Measurements from ENCODE around the gene SUGCT.

SUGCT gene

GRCh38 chr7:40483630-40484029 is 348.8 kb downstream of the SUGCT start:
- no peak for DNase-seq

DNA sequence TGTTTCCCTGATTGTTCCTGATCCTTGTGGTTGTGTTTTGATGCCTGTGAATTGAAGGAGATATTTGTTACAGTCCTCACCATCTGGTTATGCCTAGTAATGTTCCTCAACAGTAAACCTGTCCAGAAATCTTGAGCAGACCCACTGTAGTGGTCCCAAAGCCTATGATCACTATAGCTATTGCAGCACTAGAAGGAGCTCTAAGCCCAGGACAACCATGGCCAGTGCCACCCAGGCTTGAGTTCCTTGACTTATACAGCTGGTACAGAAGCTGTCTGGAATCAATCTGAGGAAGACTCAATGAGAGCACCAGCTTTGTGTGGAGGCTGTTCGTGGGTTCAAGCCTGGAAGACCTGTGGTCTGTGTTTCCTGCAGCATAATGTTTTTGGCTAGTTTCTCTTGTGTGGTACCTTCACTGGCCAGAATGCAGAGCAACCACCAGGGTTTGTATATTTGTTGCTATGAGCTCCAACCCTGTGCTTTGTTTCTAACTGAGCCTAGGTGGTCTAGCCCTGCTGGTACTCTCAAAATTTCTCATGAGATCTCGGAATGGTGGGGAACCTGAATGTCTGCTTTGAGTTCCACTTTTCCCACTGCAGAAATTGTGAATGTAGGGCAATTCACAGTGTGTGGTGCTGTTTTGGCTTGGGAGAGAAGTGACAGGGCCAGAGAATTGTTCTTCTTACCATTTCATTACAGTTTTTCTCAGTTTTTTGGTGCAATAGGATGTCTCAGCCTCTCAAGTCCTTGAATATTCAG is 355.2 kb downstream of the SUGCT start:
- no peak for DNase-seq

DNA sequence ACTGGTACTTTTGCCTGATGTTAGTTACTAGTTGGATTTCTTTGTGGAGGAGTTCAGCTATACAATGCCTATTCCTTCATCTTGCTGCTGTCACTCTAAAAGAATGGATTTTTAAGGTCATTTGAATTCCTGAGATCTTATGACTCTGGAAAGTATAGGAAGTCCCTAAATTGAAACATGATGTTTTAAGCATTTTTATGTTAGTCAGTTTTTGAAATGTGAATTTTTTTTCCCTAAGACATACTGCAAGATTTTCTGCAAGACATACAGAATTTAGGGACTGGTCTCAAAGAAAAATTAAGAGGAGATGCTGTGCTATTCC is 355.8 kb downstream of the SUGCT start:
- no peak for DNase-seq

DNA sequence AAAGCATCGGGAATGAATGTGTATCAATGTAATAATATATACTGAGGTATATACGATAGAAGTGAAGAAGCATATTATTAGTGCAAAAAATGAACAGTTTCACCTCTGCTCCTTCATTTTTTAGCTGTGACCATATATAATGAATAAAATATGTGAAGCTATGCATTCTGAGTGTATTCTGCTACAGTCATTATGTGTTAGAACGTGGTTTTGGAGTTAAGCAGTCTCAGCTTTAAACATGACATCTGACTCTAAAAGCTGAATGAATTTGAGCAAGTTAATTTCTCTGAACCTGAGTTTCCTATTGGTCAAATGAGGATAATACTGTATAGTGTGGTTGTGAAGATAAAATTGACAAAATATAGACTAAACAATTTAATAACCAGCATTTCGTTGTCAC is 358.1 kb downstream of the SUGCT start:
- no peak for DNase-seq

DNA sequence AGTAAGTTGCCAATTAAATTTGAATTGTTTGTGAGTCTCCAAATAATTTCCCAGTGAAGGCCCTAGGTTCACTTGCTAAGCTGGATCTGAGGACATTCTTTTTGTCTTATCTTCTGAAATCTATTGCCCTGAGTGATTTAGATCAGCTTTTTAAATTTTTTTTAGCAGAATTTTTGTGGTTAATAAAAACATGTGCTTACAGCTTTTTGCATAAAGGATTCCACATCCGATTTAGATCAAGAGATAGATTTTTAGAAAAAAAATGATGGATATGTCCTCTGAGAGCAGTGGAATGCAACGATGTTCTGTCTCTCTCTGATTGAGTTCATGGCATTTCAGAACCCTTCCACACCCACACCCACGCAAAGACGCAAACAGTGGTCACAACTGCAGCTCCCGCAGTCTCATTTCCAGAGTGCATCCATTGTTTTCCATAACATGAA is 358.8 kb downstream of the SUGCT start:
- no peak for DNase-seq

DNA sequence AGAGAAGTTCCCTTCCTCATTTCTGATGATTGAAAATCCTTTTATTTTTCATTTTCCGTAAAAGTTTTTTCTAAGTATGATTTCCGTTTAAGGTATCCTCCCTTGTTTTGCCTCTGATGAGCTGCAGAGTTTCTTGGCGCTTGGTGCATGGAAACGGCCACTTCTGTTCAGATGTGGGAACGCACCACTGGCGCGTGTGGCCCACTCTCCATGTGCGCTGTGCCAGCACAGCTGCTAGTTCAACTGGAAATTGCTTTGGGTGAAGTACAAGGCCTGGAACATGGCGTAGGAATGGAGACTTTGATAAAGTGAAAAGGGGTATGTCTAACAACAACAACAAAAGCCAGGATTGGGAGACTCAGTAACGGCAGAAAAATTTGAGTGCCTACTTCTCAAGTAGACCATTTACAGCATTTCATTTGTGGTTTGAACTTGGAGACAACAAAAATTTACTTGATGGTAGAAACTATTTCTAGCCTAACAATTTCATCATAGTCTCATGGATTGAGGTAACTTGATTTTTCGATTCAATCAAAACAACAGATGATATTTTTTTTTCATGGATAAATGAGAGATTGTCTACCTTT is 364.2 kb downstream of the SUGCT start:
- DNase-seq = no peak

GRCh38 chr7:40499718-40500117 is 364.9 kb downstream of the SUGCT start:
- DNase-seq = no peak

DNA sequence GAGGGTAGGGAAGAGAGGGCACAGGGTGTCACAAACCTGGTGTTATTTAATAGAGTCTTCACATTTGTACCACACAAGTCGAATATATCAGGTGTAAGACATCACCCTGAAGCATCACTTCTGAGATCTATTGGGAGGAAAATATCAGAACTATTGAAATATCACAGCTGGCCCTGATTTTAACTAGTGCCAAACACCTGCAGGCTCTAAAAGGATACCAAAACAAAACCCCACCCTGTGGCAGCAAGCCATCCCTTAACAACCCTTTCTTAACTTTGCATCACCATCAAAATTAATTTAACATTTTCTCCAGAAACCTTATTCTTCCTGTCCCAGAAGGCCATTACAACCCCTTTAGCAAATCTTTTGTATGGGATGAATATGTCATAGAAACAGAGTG is 365.4 kb downstream of the SUGCT start:
- no peak for DNase-seq

DNA sequence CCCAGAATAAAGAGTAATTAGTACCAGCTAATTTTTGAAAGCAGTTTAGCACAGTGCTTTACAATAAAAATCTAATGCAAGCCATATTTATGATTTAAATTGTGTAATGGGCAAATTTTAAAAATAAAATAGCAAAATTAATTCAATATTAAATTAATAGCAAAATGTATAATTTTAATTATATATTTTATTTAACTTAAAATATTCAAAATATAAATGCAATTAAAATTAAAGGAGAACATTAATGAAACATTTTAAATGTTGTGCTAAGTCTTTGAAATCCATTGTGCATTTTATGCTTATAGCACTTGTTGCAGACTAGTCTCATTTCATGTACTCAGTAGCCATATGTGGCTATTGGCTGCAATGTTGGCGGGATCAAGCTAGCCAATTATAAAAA is 367.6 kb downstream of the SUGCT start:
- DNase-seq = no peak

GRCh38 chr7:40506158-40506557 is 371.4 kb downstream of the SUGCT start:
- no peak for DNase-seq

- no peak for DNase-seq
Observed at GRCh38 chr7:40507166-40507565, 372.4 kb downstream of the SUGCT start.

DNA sequence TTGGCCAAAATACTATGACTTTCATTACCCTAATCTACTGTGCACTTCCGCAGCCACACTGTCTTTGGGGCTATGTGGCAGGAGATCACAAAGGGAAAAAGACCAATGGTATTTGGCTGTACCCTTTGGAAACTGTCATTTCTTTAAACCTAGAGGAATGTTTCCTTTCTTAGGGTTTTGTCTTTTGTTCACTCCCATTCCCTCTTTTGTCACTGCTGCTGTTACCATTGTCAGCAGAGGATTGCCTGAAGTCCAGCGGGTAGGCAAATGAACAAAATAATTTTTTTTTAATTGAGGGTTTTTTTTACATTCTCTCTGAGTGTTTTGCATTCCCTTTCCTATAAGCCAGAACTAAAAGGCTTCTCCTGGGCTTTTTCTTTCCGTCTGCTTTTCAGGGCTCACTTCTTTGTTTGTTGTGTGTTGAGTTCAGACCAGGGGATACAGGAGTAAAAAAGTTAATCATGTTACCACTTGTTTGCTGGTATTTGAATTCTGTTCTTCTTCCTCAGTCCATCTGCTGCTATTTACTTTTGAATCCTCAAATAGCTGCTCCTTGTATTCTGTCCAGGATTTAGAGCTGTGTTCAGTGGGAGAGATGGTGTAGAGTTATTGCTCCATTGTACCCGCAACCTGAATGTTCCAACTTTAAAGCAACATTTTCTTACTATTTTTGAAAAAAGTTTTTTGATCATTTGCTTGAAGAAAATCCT is 374.6 kb downstream of the SUGCT start:
- no peak for DNase-seq

GRCh38 chr7:40516376-40516775 is 381.6 kb downstream of the SUGCT start:
- DNase-seq = no peak

DNA sequence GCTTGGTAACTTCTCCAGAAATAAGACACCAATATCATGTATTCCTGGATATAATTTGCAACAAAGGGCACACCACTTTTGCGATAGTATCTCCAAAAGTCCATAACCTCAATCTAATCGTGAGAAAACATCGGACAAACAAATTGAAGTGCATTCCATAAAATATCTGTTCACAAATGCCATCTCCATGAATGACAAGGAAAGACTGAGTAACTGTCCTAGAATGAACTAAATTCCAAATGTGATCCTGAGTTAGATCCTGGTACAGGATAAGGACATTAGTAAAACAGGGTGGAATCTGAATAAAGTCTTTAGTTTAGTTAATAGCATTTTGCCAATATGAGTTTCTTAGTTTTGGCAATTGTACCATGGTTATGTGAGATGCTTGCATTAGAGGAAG is 384.2 kb downstream of the SUGCT start:
- DNase-seq = no peak

GRCh38 chr7:40520986-40521738 is 386.4 kb downstream of the SUGCT start:
- no peak for DNase-seq

GRCh38 chr7:40525764-40526163 is 391.0 kb downstream of the SUGCT start:
- DNase-seq = no peak

- DNase-seq = no peak
Observed at GRCh38 chr7:40526951-40527715, 392.3 kb downstream of the SUGCT start.

DNA sequence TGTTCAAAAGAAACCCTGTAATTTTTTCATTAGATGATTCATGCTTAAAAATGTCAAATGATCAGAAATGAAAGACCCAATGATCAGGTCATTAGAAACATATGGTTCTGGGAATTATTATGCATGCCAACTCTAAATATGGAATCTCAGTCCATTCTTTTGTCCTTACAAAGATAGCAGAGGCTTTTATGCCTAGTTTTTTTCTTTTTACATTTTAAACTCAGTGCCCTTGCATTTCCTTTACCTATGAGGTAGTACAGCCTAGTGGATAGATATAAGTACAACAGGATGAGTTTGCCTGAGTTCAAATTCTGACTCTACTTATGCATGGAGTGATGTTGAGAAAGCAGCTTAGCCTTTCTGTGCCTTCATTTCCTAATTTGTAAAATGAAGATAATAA is 392.9 kb downstream of the SUGCT start:
- DNase-seq = no peak

DNA sequence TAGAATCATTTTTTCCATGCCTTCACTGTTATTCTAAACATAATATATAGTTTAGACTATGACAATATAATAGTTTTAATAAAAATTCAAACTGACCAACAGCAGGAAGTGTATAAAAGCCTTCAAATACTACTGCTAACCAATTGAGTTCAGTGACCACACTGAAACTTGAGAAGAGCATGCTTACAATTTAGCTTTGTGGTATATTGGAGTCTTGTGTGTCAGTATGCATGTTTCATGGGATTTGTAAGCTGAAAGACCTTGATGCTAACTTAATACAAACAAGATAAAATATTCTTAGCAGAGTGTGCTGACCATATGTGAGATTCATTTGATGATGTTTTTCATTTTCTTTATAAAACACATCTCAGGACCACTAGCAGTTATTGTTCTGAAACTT is 395.5 kb downstream of the SUGCT start:
- DNase-seq = no peak

- no peak for DNase-seq
Observed at GRCh38 chr7:40531956-40532355, 397.2 kb downstream of the SUGCT start.

DNA sequence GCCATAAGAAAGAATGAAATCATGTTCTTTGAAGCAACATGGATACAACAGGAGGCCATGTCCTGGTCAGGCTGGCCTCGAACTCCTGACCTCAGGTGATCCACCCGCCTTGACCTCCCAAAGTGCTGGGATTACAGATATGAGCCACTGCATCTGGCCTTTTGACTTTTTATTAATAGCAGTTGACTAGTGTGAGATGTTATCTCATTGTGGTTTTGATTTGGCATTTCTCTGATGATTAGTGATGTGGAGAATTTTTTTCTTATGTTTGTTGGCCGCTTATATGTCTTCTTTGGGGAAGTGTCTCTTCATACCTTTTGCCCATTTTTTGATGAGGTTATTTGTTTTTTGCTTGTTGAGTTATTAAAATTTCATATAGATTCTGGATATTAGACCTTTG is 400.9 kb downstream of the SUGCT start:
- DNase-seq = no peak

DNA sequence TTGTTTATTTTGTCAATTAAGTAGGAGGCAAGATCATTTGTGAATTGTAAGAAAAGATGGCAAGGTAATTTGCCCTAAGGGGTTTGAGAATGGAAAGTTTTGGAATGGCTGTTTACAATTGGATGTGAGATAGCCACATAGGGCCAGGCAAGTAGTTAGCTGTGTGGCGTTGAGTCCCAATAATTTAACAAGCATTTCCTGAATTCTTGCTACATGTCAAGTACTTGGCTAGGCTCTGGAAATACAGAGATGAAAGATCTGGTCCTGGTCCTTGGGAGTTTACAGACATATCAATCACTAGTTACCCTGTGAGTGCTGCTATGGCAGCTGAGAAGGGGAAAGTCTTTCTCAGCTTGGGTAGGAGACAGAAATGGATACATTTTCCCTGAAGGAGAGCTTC is 401.6 kb downstream of the SUGCT start:
- DNase-seq = no peak

DNA sequence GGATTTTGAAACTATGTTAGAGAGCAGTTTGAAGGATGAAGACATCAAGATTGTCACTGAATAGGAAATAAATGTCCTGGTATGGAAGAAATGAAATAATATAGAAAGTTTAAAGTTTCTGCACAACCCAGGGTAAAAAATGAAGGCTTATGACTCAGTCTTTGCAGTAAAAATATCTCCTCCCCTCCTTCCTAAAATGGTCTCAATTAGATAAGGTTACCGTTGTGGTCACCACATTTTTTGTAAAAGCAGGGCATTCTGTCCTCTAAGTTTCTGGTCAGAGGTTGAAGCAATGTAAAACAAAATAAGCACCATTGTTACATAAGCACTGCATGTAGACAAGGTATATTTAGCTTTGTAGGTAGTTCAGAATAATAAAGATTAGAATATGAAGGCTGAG is 403.5 kb downstream of the SUGCT start:
- DNase-seq = no peak

All from CD4-positive, alpha-beta T cell treated with Interleukin-4 for 1 hour (primary cell).